Fibroblast of skin of right quadriceps (primary cell): Measurements from ENCODE around the gene RNF40.

ENCODE experiments used
- DNase-seq: peaks from one replicate; pipeline ENCODE4 v3.0.0-alpha.2; 2013

RNF40 gene

DNA sequence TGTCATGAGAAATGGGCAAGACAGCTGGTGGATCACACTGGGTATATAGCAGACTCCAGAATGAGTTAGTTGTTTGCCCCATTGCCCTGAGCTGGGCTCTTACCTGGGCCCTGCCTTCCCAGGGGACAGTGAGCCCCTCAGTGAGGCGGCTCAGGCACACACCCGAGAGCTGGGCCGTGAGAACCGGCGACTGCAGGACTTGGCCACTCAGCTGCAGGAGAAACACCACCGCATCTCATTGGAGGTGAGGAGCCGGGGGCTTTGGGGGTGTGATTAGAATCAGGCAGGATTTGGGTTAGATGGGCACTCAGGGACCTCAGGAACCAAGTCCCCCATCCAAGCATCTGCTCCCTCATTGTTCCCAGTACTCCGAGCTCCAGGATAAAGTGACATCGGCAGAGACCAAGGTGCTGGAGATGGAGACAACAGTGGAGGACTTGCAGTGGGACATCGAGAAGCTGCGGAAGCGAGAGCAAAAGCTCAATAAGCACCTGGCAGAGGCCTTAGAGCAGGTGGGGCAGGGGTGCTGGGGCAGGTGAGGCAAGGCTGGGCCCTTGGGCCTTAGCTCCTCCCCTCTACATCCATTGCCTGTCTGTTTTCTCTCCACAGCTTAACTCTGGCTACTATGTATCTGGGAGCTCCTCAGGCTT lies 2.8 kb downstream of the RNF40 start:
- DNase-seq: no peak

DNA sequence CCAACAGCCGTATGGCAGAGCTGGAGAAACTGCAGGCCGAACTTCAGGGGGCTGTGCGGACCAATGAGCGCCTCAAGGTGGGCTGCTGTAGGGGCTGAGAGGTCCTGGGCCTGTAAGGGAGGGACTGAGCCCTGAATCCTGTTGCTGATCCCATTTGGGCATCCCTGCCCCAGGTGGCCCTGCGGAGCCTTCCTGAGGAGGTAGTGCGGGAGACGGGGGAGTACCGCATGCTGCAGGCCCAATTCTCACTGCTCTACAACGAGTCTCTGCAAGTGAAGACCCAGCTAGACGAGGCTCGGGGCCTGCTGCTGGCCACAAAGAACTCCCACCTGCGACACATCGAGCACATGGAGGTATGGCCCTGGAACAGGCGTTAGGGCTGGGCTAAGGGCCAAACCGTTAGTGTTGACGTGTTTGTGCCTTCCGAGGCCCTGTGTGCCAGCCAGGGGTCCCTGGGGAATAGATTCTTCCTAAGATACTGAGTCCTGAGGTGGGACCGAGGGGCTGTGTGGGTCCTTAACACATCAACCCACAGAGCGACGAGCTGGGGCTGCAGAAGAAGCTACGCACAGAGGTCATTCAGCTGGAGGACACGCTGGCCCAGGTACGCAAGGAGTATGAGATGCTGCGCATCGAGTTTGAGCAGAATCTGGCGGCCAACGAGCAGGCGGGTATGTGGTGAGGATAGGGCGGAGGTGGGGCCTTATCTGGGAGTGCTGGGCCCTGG lies 4.2 kb downstream of the RNF40 start:
- DNase-seq: no peak

- no peak for DNase-seq
Observed at GRCh38 chr16:30766933-30767284, 4.8 kb downstream of the RNF40 start.

- DNase-seq: no peak
Observed at GRCh38 chr16:30767767-30768465, 5.8 kb downstream of the RNF40 start.

DNA sequence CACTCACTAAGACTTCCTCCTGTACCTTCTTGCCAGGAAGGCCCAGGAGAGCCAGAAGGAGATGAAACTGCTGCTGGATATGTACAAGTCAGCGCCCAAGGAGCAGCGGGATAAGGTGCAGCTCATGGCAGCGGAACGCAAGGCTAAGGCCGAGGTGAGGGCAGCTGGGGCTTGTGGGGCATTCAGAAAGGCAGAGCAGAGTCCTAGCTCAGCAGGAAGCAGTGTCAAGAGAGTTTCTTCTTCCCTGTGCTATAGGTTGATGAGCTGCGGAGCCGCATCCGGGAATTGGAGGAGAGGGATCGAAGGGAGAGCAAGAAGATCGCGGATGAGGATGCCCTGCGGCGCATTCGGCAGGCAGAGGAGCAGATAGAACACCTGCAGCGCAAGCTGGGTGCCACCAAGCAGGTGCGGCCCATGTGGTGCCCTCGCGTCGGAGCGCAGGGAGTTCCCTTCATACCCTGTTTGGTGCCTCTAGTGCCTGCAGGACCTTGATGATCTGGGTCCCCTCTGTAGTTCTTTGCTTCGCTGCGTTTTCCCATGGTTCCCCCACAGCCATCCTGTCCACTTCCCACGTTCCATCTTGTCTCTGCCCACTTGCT lies 6.6 kb downstream of the RNF40 start:
- DNase-seq: no peak

DNA sequence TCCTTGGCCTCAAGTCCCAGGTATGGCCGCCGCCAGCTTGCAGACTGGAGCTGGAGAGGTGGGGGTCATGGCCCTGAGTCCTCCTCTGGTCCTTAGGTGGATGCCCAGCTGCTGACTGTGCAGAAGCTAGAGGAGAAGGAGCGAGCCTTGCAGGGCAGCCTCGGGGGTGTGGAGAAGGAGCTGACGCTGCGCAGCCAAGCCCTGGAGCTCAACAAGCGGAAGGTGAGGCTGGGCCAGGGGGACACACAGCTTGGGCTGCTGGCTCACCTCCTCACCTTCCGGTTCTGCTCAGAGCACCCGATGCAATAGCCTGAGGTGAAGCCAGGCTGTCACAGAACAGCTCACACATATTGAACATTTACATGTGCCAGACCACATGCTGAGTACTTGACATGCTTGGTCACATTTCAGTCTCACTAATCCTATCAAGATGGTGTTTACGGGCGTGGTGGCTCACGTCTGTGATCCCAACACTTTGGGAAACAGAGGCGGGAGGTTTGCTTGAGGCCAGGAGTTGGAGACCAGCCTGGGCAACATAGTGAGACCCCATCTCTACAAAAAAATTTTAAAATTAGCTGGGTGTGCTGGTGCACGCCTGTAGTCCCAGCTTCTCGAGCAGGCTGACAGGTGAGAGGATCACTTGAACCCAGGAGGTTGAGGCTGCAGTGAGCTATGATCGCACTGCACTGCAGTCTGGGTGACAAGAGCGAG lies 7.4 kb downstream of the RNF40 start:
- DNase-seq: no peak

DNA sequence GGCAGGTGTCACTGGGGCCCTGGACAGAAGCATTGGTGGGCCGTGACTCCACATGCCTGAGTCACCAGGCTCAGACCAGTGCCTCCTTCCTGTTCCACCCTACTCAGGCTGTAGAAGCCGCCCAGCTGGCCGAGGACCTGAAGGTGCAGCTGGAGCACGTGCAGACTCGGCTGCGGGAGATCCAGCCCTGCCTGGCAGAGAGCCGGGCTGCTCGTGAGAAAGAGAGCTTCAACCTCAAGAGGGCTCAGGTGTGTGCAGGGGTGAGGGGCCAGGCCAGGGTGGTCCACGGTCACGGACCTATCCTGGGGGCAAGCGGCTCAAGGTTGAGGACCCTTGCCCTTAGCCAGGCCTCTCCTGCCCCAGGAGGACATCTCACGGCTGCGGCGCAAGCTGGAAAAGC lies 9.6 kb downstream of the RNF40 start:
- no peak for DNase-seq

GRCh38 chr16:30773826-30774225 lies 11.7 kb downstream of the RNF40 start:
- DNase-seq: no peak

- no peak for DNase-seq
Observed at GRCh38 chr16:30774367-30775130, 12.4 kb downstream of the RNF40 start.

GRCh38 chr16:30775131-30775391 lies 12.9 kb downstream of the RNF40 start:
- no peak for DNase-seq

DNA sequence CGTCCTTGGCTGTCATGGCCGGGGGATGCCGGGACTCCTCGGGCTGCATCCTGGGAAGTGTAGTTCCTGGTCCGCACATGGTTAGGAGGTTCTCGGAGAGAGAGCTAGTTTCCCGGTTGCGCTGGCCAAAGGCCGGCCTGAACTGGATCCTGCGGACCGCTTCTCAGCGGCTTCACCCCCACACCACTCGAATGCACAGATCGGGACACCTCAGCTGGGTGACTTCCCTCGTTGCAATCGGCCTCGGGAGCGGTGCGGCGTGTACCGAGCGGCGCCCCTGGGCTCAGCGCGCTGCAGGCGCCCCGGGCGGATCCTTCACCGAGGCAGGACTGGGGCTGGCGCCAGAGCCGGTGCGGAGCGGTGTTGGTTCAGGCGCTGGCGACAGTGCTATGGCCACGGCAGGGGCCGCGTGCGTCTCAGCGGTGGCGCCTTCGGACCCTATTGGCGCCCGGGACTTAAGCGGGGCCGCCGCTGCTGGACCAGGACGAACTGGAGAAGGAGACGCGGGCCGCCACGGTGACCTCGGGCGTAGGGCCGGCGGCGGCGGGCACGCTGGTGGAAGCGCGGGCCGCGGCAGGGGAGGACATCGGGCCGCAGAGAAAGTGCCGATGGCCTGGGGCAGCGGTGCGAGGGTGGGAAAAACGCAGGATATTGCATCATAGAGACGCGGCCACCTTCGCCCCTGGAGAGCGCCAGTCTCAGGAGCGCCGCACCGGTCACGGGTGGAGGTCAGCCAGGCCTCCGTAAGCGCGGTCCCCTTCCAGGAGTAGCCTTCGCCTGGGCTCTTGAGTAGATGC lies 13.5 kb downstream of the RNF40 start:
- DNase-seq: peak; percentile 80

- no peak for DNase-seq
Observed at GRCh38 chr16:30777591-30778297, 15.6 kb downstream of the RNF40 start.

DNA sequence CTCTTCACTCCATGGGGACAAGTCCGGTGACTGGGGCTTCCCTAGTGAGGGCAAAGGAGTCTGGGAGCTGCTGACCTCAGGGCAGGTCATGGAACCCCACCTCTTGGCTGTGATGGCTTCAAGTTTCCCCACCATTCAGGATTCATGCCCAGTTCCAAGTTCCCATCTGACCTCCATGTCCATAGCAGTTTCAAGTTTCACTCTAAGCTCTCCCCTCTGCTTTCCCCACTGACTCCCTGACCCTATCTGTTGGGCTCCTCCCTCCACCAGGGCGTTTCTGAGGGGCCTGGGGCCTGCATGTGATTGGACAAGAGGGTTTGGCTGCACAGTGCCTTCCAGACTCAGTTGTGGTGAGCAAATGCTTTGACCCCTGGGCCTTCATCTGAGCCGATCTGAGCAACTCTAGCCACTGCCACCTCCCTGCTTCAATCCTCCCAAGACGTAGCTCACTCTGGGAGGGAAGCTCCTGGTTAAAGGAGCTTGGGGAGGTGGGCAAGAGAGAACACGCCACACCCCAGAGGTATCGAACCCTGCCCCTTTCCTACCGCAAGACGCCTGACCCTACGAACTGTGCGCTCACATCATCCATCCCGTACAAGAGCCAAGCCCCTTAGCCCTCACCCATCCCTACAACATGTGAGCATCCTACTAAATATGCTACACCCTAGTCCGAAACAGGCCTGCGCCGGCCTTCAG lies 16.6 kb downstream of the RNF40 start:
- DNase-seq: no peak

- no peak for DNase-seq
Observed at GRCh38 chr16:30779596-30779995, 17.5 kb downstream of the RNF40 start.

DNA sequence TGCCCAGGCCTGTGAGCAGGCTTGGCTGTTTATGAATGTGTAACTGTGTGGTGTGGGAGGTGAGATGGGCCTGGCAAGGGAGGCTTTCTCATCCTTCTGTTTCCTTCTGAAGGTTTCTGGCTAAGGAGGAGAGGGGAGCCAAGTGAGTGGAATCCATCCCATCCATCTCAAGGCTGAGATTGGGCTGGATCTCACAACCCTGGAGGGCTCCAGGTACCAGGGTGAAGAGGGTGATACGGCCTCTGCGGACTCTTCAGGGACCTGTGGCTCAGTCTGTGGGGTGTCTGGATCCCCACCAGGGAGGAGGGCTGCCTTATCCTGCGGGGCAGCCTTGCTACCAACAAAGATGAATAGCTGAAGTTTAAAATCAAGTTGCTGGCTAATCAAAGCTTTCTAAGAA lies 17.9 kb downstream of the RNF40 start:
- DNase-seq: no peak

DNA sequence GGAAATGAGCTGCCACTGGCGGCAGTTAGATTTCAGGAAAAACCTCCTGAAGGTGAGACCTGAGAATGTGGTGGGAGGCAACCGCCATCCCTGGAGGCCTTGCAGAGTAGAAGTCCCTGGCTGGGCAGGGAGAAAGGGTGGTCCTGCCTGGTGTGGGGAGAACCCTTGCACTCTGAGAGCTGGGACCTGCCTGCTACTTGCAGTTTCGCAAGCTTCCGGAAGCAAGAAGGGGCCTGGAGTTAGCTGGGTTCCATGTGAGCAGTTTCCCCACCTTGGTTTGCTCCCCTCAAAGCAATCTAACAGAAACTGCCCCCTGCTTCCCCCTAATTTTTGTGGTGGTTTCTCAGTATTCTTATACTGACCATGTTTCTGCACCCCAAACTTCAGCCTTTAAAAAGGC lies 18.4 kb downstream of the RNF40 start:
- no peak for DNase-seq

- DNase-seq: no peak
Observed at GRCh38 chr16:30782486-30783279, 20.6 kb downstream of the RNF40 start.

- no peak for DNase-seq
Observed at GRCh38 chr16:30783280-30784109, 21.4 kb downstream of the RNF40 start.

GRCh38 chr16:30784215-30784614 lies 22.1 kb downstream of the RNF40 start:
- no peak for DNase-seq
